GM19395 (cell line): ENCODE measurements around the gene FNDC7.
"Not testable (repeated sequence)": the region's sequence is repeated elsewhere in the genome, so short reads cannot be mapped to it uniquely, and the experiment has no call there.

Experiments used
- ATAC-seq: cut with Tn5 transposase; IDR thresholded peaks from one replicate; pipeline ENCODE4 v1.9.1; 2021; ENCODE audit warnings: mild to moderate bottlenecking, moderate library complexity; ENCODE audit not compliant: unreplicated experiment

The FNDC7 gene

DNA sequence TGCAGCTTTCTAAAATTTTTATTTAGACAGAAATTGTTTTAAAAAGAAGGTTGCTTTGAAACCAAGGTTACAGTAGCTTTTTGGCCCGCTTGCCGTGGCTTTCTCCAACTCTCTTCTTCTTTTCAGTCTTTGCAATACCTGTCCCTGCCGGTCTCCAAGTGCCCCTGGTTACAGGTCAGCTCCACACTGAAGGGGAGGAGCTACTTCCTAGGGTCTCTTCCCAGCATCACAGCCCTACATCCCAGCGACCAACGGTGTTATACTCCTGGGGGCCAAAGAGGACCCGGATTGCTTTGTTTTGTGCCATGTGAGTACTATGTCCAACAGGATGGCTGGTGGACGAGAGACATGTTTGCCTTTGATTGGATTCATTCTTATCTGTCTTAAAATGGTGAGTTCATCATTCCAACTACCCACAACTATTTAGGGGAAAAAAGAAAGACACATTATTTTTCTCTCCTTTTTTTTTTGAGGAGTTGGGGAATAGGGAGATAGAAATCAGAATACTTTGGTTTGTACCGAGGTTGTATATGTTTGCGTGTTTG, at the start of gene FNDC7:
Gene FNDC7 (plus strand): TSS at position 303 of the 545 bp plus-strand sequence. CDS start 26 bp downstream, at position 329.
- no peak for ATAC-seq

- ATAC-seq: no peak
Measured at GRCh38 chr1:108663074-108663473, 49.6 kb upstream of the FNDC7 start.

DNA sequence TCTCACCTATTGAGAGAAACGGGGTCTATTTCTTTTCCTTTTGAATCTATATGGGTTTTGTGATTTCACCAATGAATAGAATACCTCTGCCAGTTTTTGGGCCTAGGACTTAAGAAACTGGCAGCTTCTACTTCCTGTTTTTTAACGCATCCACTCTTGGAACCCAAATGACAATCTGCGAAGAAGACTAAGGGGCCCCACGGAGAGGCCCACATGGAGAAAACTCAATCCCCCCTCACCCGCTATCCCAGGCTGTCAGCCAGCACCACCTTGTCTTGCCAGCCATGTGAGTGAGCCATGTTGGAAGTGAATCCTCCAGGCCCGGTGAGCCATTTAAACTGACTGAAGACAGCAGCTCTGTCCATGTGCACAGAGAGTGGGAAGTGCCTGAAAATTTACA, 48.2 kb upstream of the FNDC7 start:
- ATAC-seq: no peak

DNA sequence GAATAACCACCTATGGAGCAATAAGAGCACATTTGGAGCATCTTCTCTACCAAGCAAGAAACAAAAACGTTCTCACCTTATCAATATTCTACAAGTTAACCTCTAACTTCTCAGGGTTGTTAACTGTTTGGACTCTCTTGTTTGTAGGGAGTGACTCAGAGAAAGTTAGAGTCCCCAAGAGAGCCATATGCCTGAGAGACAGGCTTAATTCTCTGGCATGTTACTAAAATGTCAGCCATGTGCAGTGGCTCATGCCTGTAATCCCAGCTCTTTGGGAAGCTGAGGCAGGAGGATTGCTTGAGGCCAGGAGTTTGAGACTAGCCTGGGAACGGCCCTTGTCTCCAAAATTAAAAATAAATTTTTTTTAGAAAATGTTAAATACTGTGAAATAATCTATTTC, 47.6 kb upstream of the FNDC7 start:
- ATAC-seq: no peak

DNA sequence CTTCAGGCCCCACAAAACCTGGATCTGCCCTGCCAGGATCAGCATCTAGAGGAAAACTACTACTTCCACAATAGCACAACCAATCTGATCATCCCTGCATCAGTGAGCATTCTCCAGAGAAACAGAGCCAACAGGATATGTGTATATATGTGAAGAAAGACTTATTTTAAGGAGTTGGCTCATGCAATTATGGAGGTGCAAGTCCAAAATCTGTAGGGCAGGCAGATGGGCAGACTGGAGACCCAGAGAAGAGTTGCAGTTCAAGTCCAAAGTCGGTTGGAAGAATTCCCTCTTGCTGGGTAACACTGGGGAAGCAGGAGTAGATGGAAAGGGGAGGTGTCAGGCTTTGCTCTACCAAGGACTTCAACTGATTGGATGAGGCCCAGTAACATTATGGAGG, 46.9 kb upstream of the FNDC7 start:
- ATAC-seq: no peak

- not testable (repeated sequence) for ATAC-seq
Measured at GRCh38 chr1:108667422-108667821, 45.3 kb upstream of the FNDC7 start.

DNA sequence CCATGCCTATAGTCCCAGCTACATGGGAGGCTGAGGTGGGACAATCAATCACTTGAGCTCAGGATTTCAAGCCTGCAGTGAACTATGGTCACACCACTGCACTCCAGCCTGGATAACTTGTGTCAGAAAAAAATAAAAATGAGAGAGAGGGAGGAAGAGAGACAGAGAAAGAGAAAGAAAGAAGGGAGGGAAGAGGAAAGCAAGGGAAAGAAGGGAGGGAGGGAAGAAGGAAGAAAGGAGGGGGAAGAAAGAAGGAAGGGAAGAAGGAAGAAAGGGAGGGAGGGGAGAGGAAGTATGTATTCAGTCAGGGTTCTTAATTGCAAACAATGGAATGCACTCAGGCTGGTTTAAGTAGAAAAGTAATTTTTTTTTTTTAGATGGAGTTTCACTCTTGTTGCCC, 43.9 kb upstream of the FNDC7 start:
- no peak for ATAC-seq

DNA sequence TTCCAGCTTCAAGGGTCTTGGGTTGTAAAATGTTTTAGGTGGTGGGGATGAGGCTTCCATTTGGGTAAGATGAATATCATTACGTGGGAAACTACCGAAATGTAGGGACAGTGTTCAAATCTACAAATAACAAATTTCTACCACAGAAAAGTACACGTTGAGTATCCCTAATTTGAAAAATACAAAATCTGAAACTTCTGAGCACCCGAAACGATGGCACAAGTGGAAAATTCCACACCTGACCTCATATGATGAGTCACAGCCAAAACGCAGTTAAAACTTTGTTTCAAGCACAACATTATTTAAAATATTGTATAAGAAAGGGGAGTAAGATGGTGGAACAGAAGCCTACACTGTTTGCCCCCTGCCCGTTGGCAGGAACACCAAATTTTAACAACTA, 43.0 kb upstream of the FNDC7 start:
- ATAC-seq: no peak

GRCh38 chr1:108670131-108670773, 42.5 kb upstream of the FNDC7 start:
- no peak for ATAC-seq

GRCh38 chr1:108671143-108671542, 41.6 kb upstream of the FNDC7 start:
- ATAC-seq: no peak

GRCh38 chr1:108678706-108679105, 34.0 kb upstream of the FNDC7 start:
- ATAC-seq: no peak

- ATAC-seq: no peak
Measured at GRCh38 chr1:108679586-108680213, 33.0 kb upstream of the FNDC7 start.

- not testable (repeated sequence) for ATAC-seq
Measured at GRCh38 chr1:108681701-108682100, 31.0 kb upstream of the FNDC7 start.

DNA sequence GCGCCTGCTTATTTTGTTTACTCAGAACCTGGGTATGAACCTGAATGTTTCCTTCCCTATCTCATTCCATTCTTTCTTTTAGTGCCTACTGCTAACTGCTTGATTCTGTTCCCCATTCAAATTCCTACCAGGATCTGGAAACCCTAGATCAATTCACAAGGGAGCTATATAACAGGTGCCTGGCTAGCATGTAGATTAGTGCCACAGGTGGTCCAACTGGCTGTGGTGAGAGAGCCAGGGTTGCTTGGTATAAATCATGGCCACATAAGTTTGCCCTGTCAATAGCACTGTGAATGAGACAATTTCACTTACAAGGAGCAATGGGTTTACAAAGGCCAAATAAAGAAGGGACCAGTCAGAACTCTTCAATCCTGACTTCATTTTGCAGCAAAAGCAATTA, 27.2 kb upstream of the FNDC7 start:
- ATAC-seq: no peak

- no peak for ATAC-seq
Measured at GRCh38 chr1:108686614-108687313, 25.9 kb upstream of the FNDC7 start.

GRCh38 chr1:108691128-108691941, 21.4 kb upstream of the FNDC7 start:
- peak; percentile 7 for ATAC-seq

- ATAC-seq: peak; percentile 92
Measured at GRCh38 chr1:108691942-108692723, 20.6 kb upstream of the FNDC7 start, which contains the start of gene PRPF38B. Gene PRPF38B (plus strand): TSS chr1:108692310. CDS start chr1:108692592, 282 bp downstream.

DNA sequence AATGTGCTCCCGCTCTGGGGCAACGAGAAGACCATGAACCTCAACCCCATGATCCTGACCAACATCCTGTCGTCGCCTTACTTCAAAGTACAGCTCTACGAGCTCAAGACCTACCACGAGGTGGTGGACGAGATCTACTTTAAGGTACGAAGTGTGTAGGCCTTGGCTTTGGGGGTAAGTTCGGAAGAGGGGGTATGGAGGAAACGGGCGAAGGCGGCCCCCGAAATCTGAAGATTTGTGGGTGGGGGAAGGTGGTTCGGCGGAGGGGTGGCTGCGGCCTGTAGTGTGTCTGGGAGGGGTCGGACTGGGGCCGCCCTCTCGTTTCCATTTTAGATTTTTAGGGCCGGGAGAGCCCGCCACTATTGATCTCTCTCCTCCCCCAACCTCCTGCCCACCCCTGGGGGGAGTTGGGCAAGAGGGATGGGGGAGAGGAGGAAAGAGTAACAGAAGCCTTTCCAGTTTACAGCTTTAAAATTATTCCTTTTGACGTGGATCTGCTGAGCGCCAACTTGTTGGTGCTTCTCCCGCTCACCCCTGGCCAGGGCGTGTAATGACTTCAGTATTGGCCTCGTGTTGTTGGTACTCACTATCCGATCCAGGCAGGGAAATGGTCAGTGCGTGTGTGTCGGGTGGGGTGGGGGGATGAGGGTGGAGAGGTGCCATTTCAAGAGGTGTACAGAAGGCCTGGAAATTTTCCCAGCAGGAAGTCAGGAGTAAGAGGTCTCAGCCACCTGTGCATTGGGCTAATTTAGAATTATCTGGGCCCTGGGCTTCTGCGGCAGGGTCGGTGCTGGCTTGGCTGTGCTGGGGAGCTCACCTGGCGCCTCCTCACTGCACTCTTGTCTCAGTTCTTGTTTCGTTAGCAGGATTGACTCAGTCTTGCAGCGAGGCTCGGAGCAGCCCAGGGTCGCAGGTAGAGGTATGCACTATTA, 19.7 kb upstream of the FNDC7 start:
- peak; percentile 66 for ATAC-seq

GRCh38 chr1:108695535-108695934, 17.2 kb upstream of the FNDC7 start:
- ATAC-seq: no peak
